ENCODE data around the gene CDH24. TPM values are rescaled to one million over a fixed set of nuclear protein-coding genes. Genes with fewer than 3 reads are reported as not detected.

The CDH24 gene
- total RNA-seq, 1 donor from 2014 or later: 16.3 TPM

- peak; percentile 47 for DNase-seq
Observed at GRCh38 chr14:23090254-23090636, 32.9 kb upstream of the CDH24 start.

GRCh38 chr14:23089498-23090253 lies 32.4 kb upstream of the CDH24 start:
- DNase-seq: no peak

- no peak for DNase-seq
Observed at GRCh38 chr14:23086565-23086964, 29.2 kb upstream of the CDH24 start.

GRCh38 chr14:23085458-23085857 lies 28.1 kb upstream of the CDH24 start:
- DNase-seq: no peak

- no peak for DNase-seq
Observed at GRCh38 chr14:23080474-23080873, 23.2 kb upstream of the CDH24 start.

GRCh38 chr14:23079716-23080115 lies 22.4 kb upstream of the CDH24 start:
- DNase-seq: no peak

GRCh38 chr14:23078692-23079116 lies 21.4 kb upstream of the CDH24 start:
- DNase-seq: peak; percentile 93

- DNase-seq: no peak
Observed at GRCh38 chr14:23077962-23078361, 20.6 kb upstream of the CDH24 start.

GRCh38 chr14:23076785-23077408 lies 19.6 kb upstream of the CDH24 start:
- DNase-seq: peak; percentile 70

- DNase-seq: no peak
Observed at GRCh38 chr14:23074906-23075305, 17.6 kb upstream of the CDH24 start.

GRCh38 chr14:23071921-23072539 lies 14.7 kb upstream of the CDH24 start:
- no peak for DNase-seq

- DNase-seq: peak; percentile 93
Observed at GRCh38 chr14:23071244-23071920, 14.1 kb upstream of the CDH24 start.

- DNase-seq: no peak
Observed at GRCh38 chr14:23070262-23071129, 13.2 kb upstream of the CDH24 start.

GRCh38 chr14:23069413-23069806 lies 12.1 kb upstream of the CDH24 start:
- no peak for DNase-seq

GRCh38 chr14:23068789-23069412 lies 11.6 kb upstream of the CDH24 start:
- peak; percentile 96 for DNase-seq

- no peak for DNase-seq
Observed at GRCh38 chr14:23067847-23068788, 10.8 kb upstream of the CDH24 start.

GRCh38 chr14:23066855-23067744 lies 9.8 kb upstream of the CDH24 start:
- DNase-seq: no peak

- DNase-seq: no peak
Observed at GRCh38 chr14:23066368-23066767, 9.0 kb upstream of the CDH24 start.

- no peak for DNase-seq
Observed at GRCh38 chr14:23063601-23064000, 6.3 kb upstream of the CDH24 start.

GRCh38 chr14:23062002-23062401 lies 4.7 kb upstream of the CDH24 start:
- DNase-seq: peak; percentile 97

All from dermis blood vessel endothelial cell (primary cell).